Testis (tissue), 3 donors: ENCODE measurements around the gene RAI1. TPM values are rescaled to one million over a fixed set of nuclear protein-coding genes. Genes with fewer than 3 reads are reported as not detected.

Source experiments
- DNase-seq: peaks from one replicate; pipeline ENCODE4 v3.0.0-alpha.2; 2019
- H3K27ac ChIP-seq, 2 donors: fragments of 200-600 bp; sonication (generic); one replicate each; pipeline ENCODE4 v1.5.1; 2019
- H3K27me3 ChIP-seq: fragments of 200-600 bp; sonication (generic); one replicate; pipeline ENCODE4 v1.5.1; 2019
- H3K36me3 ChIP-seq: fragments of 200-600 bp; sonication (generic); one replicate; pipeline ENCODE4 v1.5.1; 2017; ENCODE audit warnings: low read depth; ENCODE audit errors: missing control alignments
- H3K4me1 ChIP-seq: fragments of 200-600 bp; sonication (generic); one replicate; pipeline ENCODE4 v1.5.1; 2019
- H3K4me3 ChIP-seq, 2 donors: fragments of 200-600 bp; sonication (generic); one replicate each; pipeline ENCODE4 v1.5.1; 2017 to 2019
- H3K9me3 ChIP-seq: fragments of 200-600 bp; sonication (generic); one replicate; pipeline ENCODE4 v1.5.1; 2017
- CTCF ChIP-seq, 3 experiments: fragments of 450-650 bp in 2 of 3; fragments of 200-600 bp in 1 of 3; sonication (generic) in 1 of 3; IDR thresholded peaks; one replicate each; pipeline ENCODE4 v1.5.1; 2016 to 2019; ENCODE audit warnings: antibody characterized with exemption in 3 of 3, mild to moderate bottlenecking in 2 of 3, moderate library complexity in 1 of 3
- POLR2A ChIP-seq: fragments of 450-650 bp; IDR thresholded peaks from one replicate; pipeline ENCODE4 v1.6.1; 2017; ENCODE audit warnings: antibody characterized with exemption, mild to moderate bottlenecking, moderate library complexity
- WGBS, 2 donors: methylation state at CpG; one replicate each; pipeline ENCODE4 v1.1.5; 2018; 5-methylcytosine and 5-hydroxymethylcytosine counted together
- intact Hi-C: fragments of 100-400 bp; cut with DNase I; formaldehyde crosslinking; loops from one replicate; pipeline ENCODE4 v1.15.1; 2023; ENCODE audit warnings: low total_unique reads
- polyA plus RNA-seq: library from polyadenylated mRNA; stranded (reverse); fragments of 350-450 nt; fragmentation: Illumina TruSeq; extraction: RNeasy Lipid Tissue Mini Kit (QIAGEN cat#74804); gene quantifications from one replicate; pipeline ENCODE4 v1.2.3, GENCODE V29; 2014; ENCODE audit warnings: low read depth, low replicate concordance; ENCODE audit not compliant: insufficient read depth
- total RNA-seq, 2 donors: library from RNA; depleted of rRNA; stranded (reverse); fragments of >200 nt; gene quantifications; one replicate each; pipeline ENCODE4 v1.2.3, GENCODE V29; 2016

Gene RAI1
- total and polyA plus RNA-seq, 3 donors from 2014 or later: 17.5 to 44.5 (median 42.8) TPM

- no peak for DNase-seq
- H3K4me1 ChIP-seq: peaks cover 12% of the 10 kb centered on the region
- intact Hi-C loops: no loop called here
Observed at GRCh38 chr17:17645961-17646360, 35.3 kb upstream of the RAI1 start.

GRCh38 chr17:17647524-17648178, 33.6 kb upstream of the RAI1 start:
- DNase-seq: no peak
- Histone ChIP-seq H3K4me3 (no peak overlapping the region), H3K4me1 (no peaks in the 10 kb centered on the region), H3K27me3 (no peaks in the 10 kb centered on the region), H3K36me3 (no peaks in the 10 kb centered on the region), H3K9me3 (no peaks in the 10 kb centered on the region), H3K27ac (no peak overlapping the region)
- 94 to 96% methylated on average over 14 of the region's 14 CpGs for WGBS, 2 donors
- intact Hi-C loops: no loop called here
- no peak for TF ChIP-seq POLR2A
- TF ChIP-seq CTCF (IDR thresholded peaks at IDR 0.05): no peak

More at GRCh38 chr17:17645961-17646360, 35.3 kb upstream of the RAI1 start:
- no peaks in the 10 kb centered on the region for H3K9me3 ChIP-seq
- 93 to 96% methylated on average over 2 of the region's 2 CpGs for WGBS, 2 donors
- H3K27ac ChIP-seq: no peak overlapping the region
- TF ChIP-seq POLR2A (no peak), CTCF (IDR thresholded peaks at IDR 0.05) (no peak)
- H3K27me3 ChIP-seq: no peaks in the 10 kb centered on the region
- no peak overlapping the region for H3K4me3 ChIP-seq
- H3K36me3 ChIP-seq: no peaks in the 10 kb centered on the region

GRCh38 chr17:17648762-17649161, 32.5 kb upstream of the RAI1 start:
- no peaks in the 10 kb centered on the region for H3K36me3 ChIP-seq
- WGBS, 2 donors: 73 to 77% methylated on average over 7 of the region's 7 CpGs
- intact Hi-C loops: no loop called here
- no peak overlapping the region for H3K4me3 ChIP-seq
- H3K27me3 ChIP-seq: no peaks in the 10 kb centered on the region
- no peaks in the 10 kb centered on the region for H3K4me1 ChIP-seq
- TF ChIP-seq POLR2A: no peak
- TF ChIP-seq CTCF (IDR thresholded peaks at IDR 0.05): no peak
- no peak overlapping the region for H3K27ac ChIP-seq
- no peaks in the 10 kb centered on the region for H3K9me3 ChIP-seq
- no peak for DNase-seq

GRCh38 chr17:17650959-17651358, 30.3 kb upstream of the RAI1 start:
- intact Hi-C loops: no loop called here
- no peak for DNase-seq
- Histone ChIP-seq H3K27me3 (no peaks in the 10 kb centered on the region), H3K4me3 (no peak overlapping the region), H3K36me3 (no peaks in the 10 kb centered on the region), H3K27ac (no peak overlapping the region), H3K4me1 (no peaks in the 10 kb centered on the region), H3K9me3 (no peaks in the 10 kb centered on the region)
- 86% methylated on average over 1 of the region's 1 CpG for WGBS, 2 donors
- no peak for TF ChIP-seq POLR2A
- no peak for TF ChIP-seq CTCF (IDR thresholded peaks at IDR 0.05)

- intact Hi-C loops: no loop called here
- 74 to 89% methylated on average over 3 of the region's 3 CpGs for WGBS, 2 donors
- no peaks in the 10 kb centered on the region for H3K36me3 ChIP-seq
- no peak for DNase-seq
- no peak overlapping the region for H3K27ac ChIP-seq
- H3K4me1 ChIP-seq: no peaks in the 10 kb centered on the region
- no peak for TF ChIP-seq POLR2A
- no peak for TF ChIP-seq CTCF (IDR thresholded peaks at IDR 0.05)
- no peak overlapping the region for H3K4me3 ChIP-seq
- H3K27me3 ChIP-seq: no peaks in the 10 kb centered on the region
- no peaks in the 10 kb centered on the region for H3K9me3 ChIP-seq
Observed at GRCh38 chr17:17653343-17653742, 27.9 kb upstream of the RAI1 start.
